PC-3 (cell line): ENCODE measurements around the gene GABRG3. TPM values are rescaled to one million over a fixed set of nuclear protein-coding genes. Genes with fewer than 3 reads are reported as not detected.

Experiments
- ATAC-seq: fragments of 200-7000 bp; cut with Tn5 transposase; 2 replicates; pipeline ENCODE4 v1.9.1; 2020; ENCODE audit warnings: mild to moderate bottlenecking, moderate library complexity
- BruUV-seq: library from RNA; stranded (reverse); fragments of 400-500 nt; replicated peaks from 2 replicates; lab custom pipeline; 2021; lab: Mats Ljungman, UMichigan
- CTCF ChIA-PET: fragments of 300-600 bp; sonication (Branson Sonifier 250); formaldehyde crosslinking; loops from one replicate; lab custom pipeline; 2022; ENCODE audit warnings: antibody characterized with exemption; lab: Charles Lee
- POLR2A ChIA-PET: fragments of 300-600 bp; sonication (Branson Sonifier 250); formaldehyde crosslinking; loops from one replicate; lab custom pipeline; 2022; ENCODE audit warnings: antibody characterized with exemption; ENCODE audit not compliant: unreplicated experiment; lab: Charles Lee
- DNase-seq: peaks from one replicate; pipeline ENCODE4 v3.0.0-alpha.2; 2015
- H2AFZ ChIP-seq: fragments of 300-600 bp; sonication (generic); 2 replicates; pipeline ENCODE4 v1.6.0; 2016; ENCODE audit warnings: antibody characterized with exemption, low read length
- H3F3A ChIP-seq: fragments of 300-600 bp; sonication (generic); one replicate; pipeline ENCODE4 v1.6.0; 2017; ENCODE audit warnings: antibody characterized with exemption, low read length, control low read depth, mild to moderate bottlenecking; ENCODE audit not compliant: unreplicated experiment
- H3K27ac ChIP-seq: fragments of 300-600 bp; sonication (generic); 2 replicates; pipeline ENCODE4 v1.5.1; 2016; ENCODE audit warnings: mild to moderate bottlenecking, low read length
- H3K27me3 ChIP-seq: fragments of 300-600 bp; sonication (generic); 2 replicates; pipeline ENCODE4 v1.6.1; 2016; ENCODE audit warnings: low read length, mixed read lengths
- H3K36me3 ChIP-seq: fragments of 300-600 bp; sonication (generic); 2 replicates; pipeline ENCODE4 v1.6.1; 2016; ENCODE audit warnings: low read depth, mixed run types, low read length, mixed read lengths
- H3K4me1 ChIP-seq: fragments of 300-600 bp; sonication (generic); 2 replicates; pipeline ENCODE4 v1.5.1; 2016; ENCODE audit warnings: low read length; ENCODE audit not compliant: insufficient read depth
- H3K4me2 ChIP-seq: fragments of 300-600 bp; sonication (generic); 2 replicates; pipeline ENCODE4 v1.6.0; 2016; ENCODE audit warnings: low read length
- H3K4me3 ChIP-seq: fragments of 300-600 bp; sonication (generic); 2 replicates; pipeline ENCODE4 v1.5.1; 2016; ENCODE audit warnings: mild to moderate bottlenecking, low read length, mixed read lengths
- H3K79me2 ChIP-seq: fragments of 300-600 bp; sonication (generic); 2 replicates; pipeline ENCODE4 v1.6.1; 2017; ENCODE audit warnings: low read length, mixed read lengths
- H3K9ac ChIP-seq: fragments of 300-600 bp; sonication (generic); 2 replicates; pipeline ENCODE4 v1.6.0; 2016; ENCODE audit warnings: mild to moderate bottlenecking, low read length
- H3K9me2 ChIP-seq: fragments of 300-600 bp; sonication (generic); replicated peaks from 2 replicates; pipeline ENCODE4 v1.6.1; 2016; ENCODE audit warnings: mixed run types, low read length, mixed read lengths
- H3K9me3 ChIP-seq: fragments of 300-600 bp; sonication (generic); 2 replicates; pipeline ENCODE4 v1.6.1; 2016; ENCODE audit warnings: low read length, mixed read lengths
- H4K20me1 ChIP-seq: fragments of 300-600 bp; sonication (generic); 2 replicates; pipeline ENCODE4 v1.6.1; 2016; ENCODE audit warnings: low read length, mixed read lengths
- EZH2 ChIP-seq: fragments of 300-600 bp; sonication (generic); IDR thresholded peaks from one replicate; pipeline ENCODE4 v1.6.1; 2017; ENCODE audit warnings: antibody characterized with exemption, mild to moderate bottlenecking, low read length; ENCODE audit not compliant: unreplicated experiment
- EZH2phosphoT487 ChIP-seq: fragments of 300-600 bp; sonication (generic); IDR thresholded peaks from 2 replicates; pipeline ENCODE4 v1.6.1; 2018; ENCODE audit warnings: mild to moderate bottlenecking, antibody characterized with exemption, low read length, borderline replicate concordance
- intact Hi-C: fragments of 100-400 bp; cut with micrococcal nuclease; formaldehyde crosslinking; loops from 2 replicates; pipeline ENCODE4 v1.9.0; 2023
- total RNA-seq: library from RNA; depleted of rRNA; stranded (reverse); fragments of >200 nt; gene quantifications from 2 replicates; pipeline ENCODE4 v1.2.3, GENCODE V29; 2014
- TF ChIP-seq, protein P1 (sequence below): fragments of 300-600 bp; sonication (generic); conservative IDR thresholded peaks from 2 replicates; pipeline ENCODE4 v1.5.1; 2017; ENCODE audit warnings: antibody characterized with exemption, low read depth, mild to moderate bottlenecking, low read length

The GABRG3 gene
- total RNA-seq, 1 experiment from 2014 or later = 0.11 TPM

DNA sequence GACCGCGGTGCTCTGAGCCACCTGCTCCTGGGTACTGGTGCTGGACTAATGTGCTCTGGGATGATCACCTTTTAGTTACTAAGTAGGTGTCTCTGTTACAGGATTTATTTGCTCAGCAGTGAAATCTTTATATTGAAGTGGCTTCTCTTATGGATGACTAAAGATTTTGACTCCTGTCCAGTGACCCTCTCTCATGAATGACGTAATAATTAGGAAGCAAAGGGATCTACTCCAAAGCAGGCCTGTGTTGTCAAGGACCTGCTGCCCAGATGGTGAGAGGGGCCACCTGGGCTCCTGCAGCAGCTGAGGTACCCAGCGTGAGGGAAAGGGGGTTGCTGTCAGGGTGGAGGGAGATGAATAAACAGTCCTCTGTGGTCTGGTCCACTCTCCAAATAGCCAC lies 263.6 kb downstream of the GABRG3 start:
- Histone ChIP-seq H3K4me1 (no peaks in the 10 kb centered on the region), H3K27ac (no peak overlapping the region), H3F3A (no peaks in the 10 kb centered on the region), H3K79me2 (no peaks in the 10 kb centered on the region), H3K9me2 (no peaks in the 10 kb centered on the region), H3K4me3 (no peak overlapping the region), H3K36me3 (no peaks in the 10 kb centered on the region), H4K20me1 (no peaks in the 10 kb centered on the region), H3K4me2 (no peak overlapping the region), H2AFZ (no peak overlapping the region), H3K27me3 (no peaks in the 10 kb centered on the region), H3K9me3 (0 out of 2 replicates have a peak, but pooled peaks cover 6% of the 10 kb centered on the region), H3K9ac (no peak overlapping the region)
- TF ChIP-seq, protein P1, sequence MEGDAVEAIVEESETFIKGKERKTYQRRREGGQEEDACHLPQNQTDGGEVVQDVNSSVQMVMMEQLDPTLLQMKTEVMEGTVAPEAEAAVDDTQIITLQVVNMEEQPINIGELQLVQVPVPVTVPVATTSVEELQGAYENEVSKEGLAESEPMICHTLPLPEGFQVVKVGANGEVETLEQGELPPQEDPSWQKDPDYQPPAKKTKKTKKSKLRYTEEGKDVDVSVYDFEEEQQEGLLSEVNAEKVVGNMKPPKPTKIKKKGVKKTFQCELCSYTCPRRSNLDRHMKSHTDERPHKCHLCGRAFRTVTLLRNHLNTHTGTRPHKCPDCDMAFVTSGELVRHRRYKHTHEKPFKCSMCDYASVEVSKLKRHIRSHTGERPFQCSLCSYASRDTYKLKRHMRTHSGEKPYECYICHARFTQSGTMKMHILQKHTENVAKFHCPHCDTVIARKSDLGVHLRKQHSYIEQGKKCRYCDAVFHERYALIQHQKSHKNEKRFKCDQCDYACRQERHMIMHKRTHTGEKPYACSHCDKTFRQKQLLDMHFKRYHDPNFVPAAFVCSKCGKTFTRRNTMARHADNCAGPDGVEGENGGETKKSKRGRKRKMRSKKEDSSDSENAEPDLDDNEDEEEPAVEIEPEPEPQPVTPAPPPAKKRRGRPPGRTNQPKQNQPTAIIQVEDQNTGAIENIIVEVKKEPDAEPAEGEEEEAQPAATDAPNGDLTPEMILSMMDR = no peak
- TF ChIP-seq EZH2 (no peak), EZH2phosphoT487 (no peak)
- DNase-seq = no peak
- intact Hi-C loops = no loop called here
- POLR2A ChIA-PET = no interaction called here
- no peak for ATAC-seq
- CTCF ChIA-PET = no interaction called here
- no TSS peak for BruUV-seq

DNA sequence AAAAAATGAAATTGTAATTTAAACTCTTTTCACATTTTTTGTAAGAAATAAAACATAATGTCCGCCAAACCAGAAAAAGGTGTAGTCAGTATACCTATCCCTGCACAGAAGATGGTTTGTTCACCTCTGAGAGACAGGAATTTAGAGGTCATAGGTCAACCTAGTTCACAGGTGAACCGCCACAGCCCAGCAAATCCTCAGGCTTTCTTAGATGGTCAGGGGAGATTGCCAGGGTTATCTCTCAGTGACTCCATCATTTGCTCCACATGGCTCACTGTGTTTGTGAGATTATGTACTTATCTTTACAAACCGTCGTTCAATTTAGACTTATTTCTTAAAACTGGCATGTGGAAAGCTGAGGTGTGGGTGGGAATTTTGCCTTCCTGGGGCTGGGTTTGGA lies 264.2 kb downstream of the GABRG3 start:
- no peaks in the 10 kb centered on the region for H3K27me3 ChIP-seq
- no peak overlapping the region for H3K4me2 ChIP-seq
- no peak overlapping the region for H3K9ac ChIP-seq

DNA sequence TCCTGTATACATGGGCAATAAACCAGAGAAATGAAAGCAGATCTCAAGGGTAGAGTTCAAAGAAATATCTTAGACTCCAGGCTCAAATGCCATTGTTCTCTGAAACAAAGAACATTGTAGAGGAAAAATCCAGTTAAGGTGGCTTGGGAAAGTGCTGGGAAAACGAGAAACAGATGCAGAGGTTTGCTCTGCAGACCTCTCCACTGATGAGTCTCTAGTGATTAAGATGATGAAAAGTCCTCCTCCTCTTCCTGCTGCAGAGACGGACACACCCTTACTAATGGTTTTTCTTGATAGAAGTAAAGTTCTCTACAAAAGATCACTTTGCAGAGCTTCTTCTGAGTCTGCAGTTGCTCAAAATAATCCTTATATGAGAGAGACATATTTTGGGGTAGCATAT lies 264.7 kb downstream of the GABRG3 start:
- intact Hi-C loops = no loop called here
- no peaks in the 10 kb centered on the region for H3K4me1 ChIP-seq
- H3K36me3 ChIP-seq = no peaks in the 10 kb centered on the region
- no peaks in the 10 kb centered on the region for H4K20me1 ChIP-seq
- DNase-seq (no peak), ATAC-seq (no peak)
- ChIA-PET POLR2A (no interaction called here), CTCF (no interaction called here)
- 0 out of 2 replicates have a peak, but pooled peaks cover 6% of the 10 kb centered on the region for H3K9me3 ChIP-seq
- no peaks in the 10 kb centered on the region for H3K79me2 ChIP-seq
- H3K4me2 ChIP-seq = no peak overlapping the region
- no peak for TF ChIP-seq EZH2phosphoT487
- TF ChIP-seq, protein P1 = no peak
- no peak for TF ChIP-seq EZH2
- no peak overlapping the region for H2AFZ ChIP-seq
- no peaks in the 10 kb centered on the region for H3F3A ChIP-seq
- no peak overlapping the region for H3K9ac ChIP-seq
- no TSS peak for BruUV-seq
- H3K4me3 ChIP-seq = no peak overlapping the region
- no peaks in the 10 kb centered on the region for H3K9me2 ChIP-seq
- H3K27ac ChIP-seq = no peak overlapping the region
- no peaks in the 10 kb centered on the region for H3K27me3 ChIP-seq

More for the DNA sequence above, 264.2 kb downstream of the GABRG3 start:
- Histone ChIP-seq H3K4me1 (no peaks in the 10 kb centered on the region), H3K36me3 (no peaks in the 10 kb centered on the region), H3F3A (no peaks in the 10 kb centered on the region), H3K27ac (no peak overlapping the region), H3K9me2 (no peaks in the 10 kb centered on the region), H4K20me1 (no peaks in the 10 kb centered on the region), H2AFZ (no peak overlapping the region), H3K4me3 (no peak overlapping the region), H3K79me2 (no peaks in the 10 kb centered on the region), H3K9me3 (0 out of 2 replicates have a peak, but pooled peaks cover 6% of the 10 kb centered on the region)
- intact Hi-C loops = no loop called here
- no peak for DNase-seq
- no TSS peak for BruUV-seq
- no peak for ATAC-seq
- TF ChIP-seq EZH2 (no peak), EZH2phosphoT487 (no peak)
- TF ChIP-seq, protein P1 = no peak
- POLR2A ChIA-PET = no interaction called here
- CTCF ChIA-PET = no interaction called here
